ENCODE measurements around the gene MLC1.

MLC1 gene

GRCh38 chr22:50080077-50080465 lies 5.2 kb downstream of the MLC1 start:
- no peak for DNase-seq (ENCODE audit: low spot score)
- in situ Hi-C loops (cut with MboI; ENCODE audit: low pct_unique_long_range_greater_than_20kb, low sequenced_read_pairs, unreplicated experiment): no loop called here
- TF ChIP-seq CTCF (IDR thresholded peaks at IDR 0.05; ENCODE audit: extremely low read depth, insufficient read depth, missing control alignments): no peak

GRCh38 chr22:50078761-50079160 lies 6.5 kb downstream of the MLC1 start:
- in situ Hi-C loops (cut with MboI; ENCODE audit: low pct_unique_long_range_greater_than_20kb, low sequenced_read_pairs, unreplicated experiment): no loop called here
- DNase-seq (ENCODE audit: low spot score): no peak
- TF ChIP-seq CTCF (IDR thresholded peaks at IDR 0.05; ENCODE audit: extremely low read depth, insufficient read depth, missing control alignments): no peak

GRCh38 chr22:50078246-50078645 lies 7.0 kb downstream of the MLC1 start:
- in situ Hi-C loops (cut with MboI; ENCODE audit: low pct_unique_long_range_greater_than_20kb, low sequenced_read_pairs, unreplicated experiment): no loop called here
- TF ChIP-seq CTCF (IDR thresholded peaks at IDR 0.05; ENCODE audit: extremely low read depth, insufficient read depth, missing control alignments): no peak

GRCh38 chr22:50076646-50077535 lies 8.3 kb downstream of the MLC1 start:
- in situ Hi-C loops (cut with MboI; ENCODE audit: low pct_unique_long_range_greater_than_20kb, low sequenced_read_pairs, unreplicated experiment): no loop called here
- no peak for DNase-seq (ENCODE audit: low spot score)
- TF ChIP-seq CTCF (IDR thresholded peaks at IDR 0.05; ENCODE audit: extremely low read depth, insufficient read depth, missing control alignments): no peak

More at GRCh38 chr22:50078246-50078645, 7.0 kb downstream of the MLC1 start:
- no peak for DNase-seq (ENCODE audit: low spot score)

GRCh38 chr22:50074551-50075530 lies 10.4 kb downstream of the MLC1 start:
- DNase-seq (ENCODE audit: low spot score): no peak
- in situ Hi-C loops (cut with MboI; ENCODE audit: low pct_unique_long_range_greater_than_20kb, low sequenced_read_pairs, unreplicated experiment): no loop called here
- TF ChIP-seq CTCF (IDR thresholded peaks at IDR 0.05; ENCODE audit: extremely low read depth, insufficient read depth, missing control alignments): no peak

- DNase-seq (ENCODE audit: low spot score): no peak
- TF ChIP-seq CTCF (IDR thresholded peaks at IDR 0.05; ENCODE audit: extremely low read depth, insufficient read depth, missing control alignments): no peak
- in situ Hi-C loops (cut with MboI; ENCODE audit: low pct_unique_long_range_greater_than_20kb, low sequenced_read_pairs, unreplicated experiment): no loop called here
Observed at GRCh38 chr22:50074056-50074455, 11.2 kb downstream of the MLC1 start.
